ENCODE results near the gene TMEM131L. TPM values are rescaled to one million over a fixed set of nuclear protein-coding genes. Genes with fewer than 3 reads are reported as not detected.

The TMEM131L gene
- total RNA-seq, 1 donor from 2014 or later: 18.6 TPM

DNA sequence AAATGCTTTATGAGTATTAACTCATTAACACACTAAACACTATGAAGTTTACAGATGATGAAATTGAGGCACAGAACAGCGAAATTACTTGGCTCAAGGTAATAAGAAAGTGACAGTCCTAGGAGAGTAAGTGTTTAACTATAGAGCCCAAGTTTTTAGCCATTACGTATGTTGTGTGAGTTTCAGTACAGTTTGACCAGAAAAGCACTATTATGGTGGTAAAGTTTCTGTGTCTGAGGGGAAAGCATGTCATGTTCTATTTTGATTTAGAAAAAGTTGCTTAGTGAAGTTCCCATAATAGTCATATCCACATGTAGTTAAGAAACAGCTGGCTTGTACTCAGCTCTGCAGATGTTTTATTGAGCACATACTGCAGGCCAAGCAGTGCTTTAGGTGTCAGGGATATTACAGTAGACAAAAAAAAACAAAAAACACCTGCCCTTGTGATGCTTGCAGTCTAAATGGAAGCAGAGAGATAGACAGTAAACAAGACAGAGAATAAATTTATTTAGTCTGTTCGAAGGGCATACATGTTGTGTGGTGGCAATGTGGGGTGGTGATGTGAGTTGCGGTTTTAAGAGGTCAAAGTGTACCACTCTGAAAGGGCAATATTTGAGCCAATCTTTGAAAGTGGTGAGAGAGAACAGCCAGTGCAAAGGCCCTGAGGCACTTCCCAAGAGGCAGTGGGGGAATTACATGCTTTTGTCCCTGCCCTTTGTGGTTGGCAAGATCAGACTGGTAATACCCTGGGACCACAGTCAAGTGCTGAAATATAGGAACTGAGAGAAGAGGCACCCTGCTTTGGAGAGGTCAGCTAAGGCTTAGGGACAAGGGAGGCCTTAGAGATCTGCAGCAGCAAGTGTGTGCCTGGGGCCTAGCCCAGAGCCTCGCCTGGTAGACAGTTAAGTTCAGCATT is 6.2 kb downstream of the TMEM131L start:
- Histone ChIP-seq H3K9me3 (ENCODE audit: insufficient read depth, low read depth, low read length) (no peaks in the 10 kb centered on the region), H4K20me1 (ENCODE audit: insufficient read depth, low read length) (peaks cover 35% of the 10 kb centered on the region), H3K4me3 (ENCODE audit: insufficient read depth, low read depth, low read length) (no peak overlapping the region), H3K9ac (ENCODE audit: low read length) (no peak overlapping the region), H3K36me3 (ENCODE audit: insufficient read depth, low read length) (no peaks in the 10 kb centered on the region), H3K27me3 (ENCODE audit: insufficient read depth, low read length) (no peaks in the 10 kb centered on the region), H3K27ac (ENCODE audit: low read depth, low read length) (no peak overlapping the region), H3K79me2 (ENCODE audit: insufficient read depth, low read length) (peaks cover 51% of the 10 kb centered on the region), H3K4me2 (ENCODE audit: low read length) (no peak overlapping the region), H3K4me1 (ENCODE audit: insufficient read depth, low read length) (peaks cover 2% of the 10 kb centered on the region), H2AFZ (ENCODE audit: low read depth, low read length) (no peak overlapping the region)
- H3K27ac Mint-ChIP-seq (ENCODE audit: unreplicated experiment): no peak overlapping the region
- no peaks in the 10 kb centered on the region for H3K27me3 Mint-ChIP-seq (ENCODE audit: low read depth, unreplicated experiment)
- H3K36me3 Mint-ChIP-seq (ENCODE audit: low read depth, unreplicated experiment): peaks cover 15% of the 10 kb centered on the region
- H3K4me1 Mint-ChIP-seq (ENCODE audit: low read depth, unreplicated experiment): peaks cover 23% of the 10 kb centered on the region
- H3K4me3 Mint-ChIP-seq (ENCODE audit: unreplicated experiment): no peak overlapping the region
- no peak for FAIRE-seq
- no peak for DNase-seq (ENCODE audit: low read depth)
- no peaks in the 10 kb centered on the region for H3K9me3 Mint-ChIP-seq (ENCODE audit: unreplicated experiment)
- TF ChIP-seq, protein P1, sequence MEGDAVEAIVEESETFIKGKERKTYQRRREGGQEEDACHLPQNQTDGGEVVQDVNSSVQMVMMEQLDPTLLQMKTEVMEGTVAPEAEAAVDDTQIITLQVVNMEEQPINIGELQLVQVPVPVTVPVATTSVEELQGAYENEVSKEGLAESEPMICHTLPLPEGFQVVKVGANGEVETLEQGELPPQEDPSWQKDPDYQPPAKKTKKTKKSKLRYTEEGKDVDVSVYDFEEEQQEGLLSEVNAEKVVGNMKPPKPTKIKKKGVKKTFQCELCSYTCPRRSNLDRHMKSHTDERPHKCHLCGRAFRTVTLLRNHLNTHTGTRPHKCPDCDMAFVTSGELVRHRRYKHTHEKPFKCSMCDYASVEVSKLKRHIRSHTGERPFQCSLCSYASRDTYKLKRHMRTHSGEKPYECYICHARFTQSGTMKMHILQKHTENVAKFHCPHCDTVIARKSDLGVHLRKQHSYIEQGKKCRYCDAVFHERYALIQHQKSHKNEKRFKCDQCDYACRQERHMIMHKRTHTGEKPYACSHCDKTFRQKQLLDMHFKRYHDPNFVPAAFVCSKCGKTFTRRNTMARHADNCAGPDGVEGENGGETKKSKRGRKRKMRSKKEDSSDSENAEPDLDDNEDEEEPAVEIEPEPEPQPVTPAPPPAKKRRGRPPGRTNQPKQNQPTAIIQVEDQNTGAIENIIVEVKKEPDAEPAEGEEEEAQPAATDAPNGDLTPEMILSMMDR (IDR thresholded peaks at IDR 0.05; ENCODE audit: insufficient read depth, low read depth, low read length): no peak
- TF ChIP-seq EZH2 (IDR thresholded peaks at IDR 0.05; ENCODE audit: insufficient read depth, low read length): no peak

GRCh38 chr4:153474251-153474650 is 8.1 kb downstream of the TMEM131L start:
- Histone ChIP-seq H3K79me2 (ENCODE audit: insufficient read depth, low read length) (peaks cover 41% of the 10 kb centered on the region), H3K27me3 (ENCODE audit: insufficient read depth, low read length) (no peaks in the 10 kb centered on the region), H3K4me1 (ENCODE audit: insufficient read depth, low read length) (no peaks in the 10 kb centered on the region), H4K20me1 (ENCODE audit: insufficient read depth, low read length) (peaks cover 30% of the 10 kb centered on the region), H3K4me3 (ENCODE audit: insufficient read depth, low read depth, low read length) (no peak overlapping the region), H3K27ac (ENCODE audit: low read depth, low read length) (no peak overlapping the region), H3K9ac (ENCODE audit: low read length) (no peak overlapping the region), H3K36me3 (ENCODE audit: insufficient read depth, low read length) (no peaks in the 10 kb centered on the region), H3K9me3 (ENCODE audit: insufficient read depth, low read depth, low read length) (no peaks in the 10 kb centered on the region), H2AFZ (ENCODE audit: low read depth, low read length) (no peak overlapping the region), H3K4me2 (ENCODE audit: low read length) (no peak overlapping the region)
- FAIRE-seq: no peak
- Mint-ChIP-seq H3K27ac (ENCODE audit: unreplicated experiment) (no peak overlapping the region), H3K9me3 (ENCODE audit: unreplicated experiment) (no peaks in the 10 kb centered on the region), H3K4me3 (ENCODE audit: unreplicated experiment) (no peak overlapping the region), H3K4me1 (ENCODE audit: low read depth, unreplicated experiment) (peaks cover 12% of the 10 kb centered on the region), H3K36me3 (ENCODE audit: low read depth, unreplicated experiment) (peaks cover 15% of the 10 kb centered on the region), H3K27me3 (ENCODE audit: low read depth, unreplicated experiment) (no peaks in the 10 kb centered on the region)
- TF ChIP-seq EZH2 (IDR thresholded peaks at IDR 0.05; ENCODE audit: insufficient read depth, low read length): no peak
- TF ChIP-seq, protein P1 (IDR thresholded peaks at IDR 0.05; ENCODE audit: insufficient read depth, low read depth, low read length): no peak
- no peak for DNase-seq (ENCODE audit: low read depth)

All from astrocyte (in vitro differentiated cells and primary cell).